DMS153 treated with DMSO at 0.1 percent for 48 hours (cell line): ENCODE data around the gene MBD4.

ENCODE experiments used
- DNase-seq: peaks from one replicate; lab custom pipeline; 2025; ENCODE audit not compliant: unreplicated experiment; lab: John Stamatoyannopoulos, UW

Gene MBD4

GRCh38 chr3:129463716-129464115, 24.0 kb upstream of the MBD4 start:
- DNase-seq: no peak

GRCh38 chr3:129463094-129463493, 23.3 kb upstream of the MBD4 start:
- no peak for DNase-seq

GRCh38 chr3:129462361-129462968, 22.7 kb upstream of the MBD4 start:
- no peak for DNase-seq

- no peak for DNase-seq
Measured at GRCh38 chr3:129461461-129462146, 21.9 kb upstream of the MBD4 start.

GRCh38 chr3:129461022-129461421, 21.3 kb upstream of the MBD4 start:
- no peak for DNase-seq

GRCh38 chr3:129460572-129460971, 20.8 kb upstream of the MBD4 start:
- DNase-seq: no peak

GRCh38 chr3:129460155-129460554, 20.4 kb upstream of the MBD4 start:
- no peak for DNase-seq

GRCh38 chr3:129453732-129454131, 14.0 kb upstream of the MBD4 start:
- DNase-seq: no peak

- no peak for DNase-seq
Measured at GRCh38 chr3:129449279-129450115, 9.7 kb upstream of the MBD4 start.

- DNase-seq: no peak
Measured at GRCh38 chr3:129448186-129448895, 8.6 kb upstream of the MBD4 start.

GRCh38 chr3:129446926-129447325, 7.2 kb upstream of the MBD4 start:
- DNase-seq: no peak

- DNase-seq: no peak
Measured at GRCh38 chr3:129445471-129445870, 5.7 kb upstream of the MBD4 start.

GRCh38 chr3:129442947-129443346, 3.2 kb upstream of the MBD4 start:
- no peak for DNase-seq

GRCh38 chr3:129442486-129442885, 2.7 kb upstream of the MBD4 start:
- DNase-seq: no peak

- no peak for DNase-seq
Measured at GRCh38 chr3:129441782-129442181, 2.0 kb upstream of the MBD4 start.

- DNase-seq: no peak
Measured at GRCh38 chr3:129441215-129441614, 1.5 kb upstream of the MBD4 start.

GRCh38 chr3:129440618-129441190, 956 bp upstream of the MBD4 start:
- DNase-seq: no peak

- DNase-seq: no peak
Measured at GRCh38 chr3:129439226-129439816, 427 bp downstream of the MBD4 start.

- DNase-seq: no peak
Measured at GRCh38 chr3:129435367-129435766, 4.4 kb downstream of the MBD4 start.

GRCh38 chr3:129434140-129434539, 5.6 kb downstream of the MBD4 start:
- no peak for DNase-seq

- no peak for DNase-seq
Measured at GRCh38 chr3:129433565-129433964, 6.2 kb downstream of the MBD4 start.
